ENCODE data around the gene LCE1F. TPM values are rescaled to one million over a fixed set of nuclear protein-coding genes. Genes with fewer than 3 reads are reported as not detected.

LCE1F gene
- total and polyA plus RNA-seq, 2 of the 13 experiments (the other 11 are each of a cell fraction or from before 2014, with no cell fraction given) = not detected

DNA sequence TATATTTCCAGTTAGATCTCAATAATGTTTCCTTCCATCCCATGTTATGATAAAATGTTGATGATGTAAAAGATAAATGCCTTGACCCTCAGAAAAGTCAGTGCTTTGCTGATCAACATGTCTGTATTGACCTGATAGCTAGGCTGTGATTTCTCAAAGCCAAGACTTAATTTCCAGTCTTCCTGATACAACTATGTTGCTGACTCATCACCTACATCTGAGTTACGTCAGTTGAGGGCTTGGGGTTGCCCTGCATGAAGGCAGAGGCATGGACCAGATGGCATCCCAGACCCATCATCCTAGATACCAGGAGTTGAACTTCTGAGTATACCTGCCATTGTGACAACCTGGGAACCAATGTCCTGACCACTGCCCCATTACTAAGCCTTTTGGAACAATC, 26.4 kb downstream of the LCE1F start:
- POLR2A ChIA-PET = no interaction called here
- H3K4me1 ChIP-seq (ENCODE audit: insufficient read depth, low read length) = no peaks in the 10 kb centered on the region
- DNase-seq (ENCODE audit: low spot score) (no peak), FAIRE-seq (no peak), ATAC-seq (no peak)
- H3K4me3 ChIP-seq (replicated peaks in 1 of 3; ENCODE audit: insufficient read depth in 1 of 3, low read depth in 2 of 3, low read length in 3 of 3) = no peak overlapping the region
- H3K36me3 ChIP-seq (replicated peaks in 1 of 2; ENCODE audit: control insufficient read depth in 1 of 2, insufficient read depth in 2 of 2, low read length in 2 of 2) = no peaks in the 10 kb centered on the region
- no peaks in the 10 kb centered on the region for H3K27me3 ChIP-seq (ENCODE audit: control insufficient read depth in 1 of 2, insufficient read depth in 2 of 2, low read length in 2 of 2)
- WGBS (ENCODE audit: low lambda C conversion rate) = 0% methylated on average over 1 of the region's 1 CpG
- no peak overlapping the region for H2AFZ ChIP-seq (ENCODE audit: low read length)
- no peaks in the 10 kb centered on the region for H3K79me2 ChIP-seq (ENCODE audit: insufficient read depth, low read length)
- CTCF ChIA-PET (ENCODE audit: low intra/inter-chr PET ratio, low total read pairs) = no interaction called here
- no peaks in the 10 kb centered on the region for H3K9me3 ChIP-seq (ENCODE audit: low read length)
- TF ChIP-seq, protein P1, sequence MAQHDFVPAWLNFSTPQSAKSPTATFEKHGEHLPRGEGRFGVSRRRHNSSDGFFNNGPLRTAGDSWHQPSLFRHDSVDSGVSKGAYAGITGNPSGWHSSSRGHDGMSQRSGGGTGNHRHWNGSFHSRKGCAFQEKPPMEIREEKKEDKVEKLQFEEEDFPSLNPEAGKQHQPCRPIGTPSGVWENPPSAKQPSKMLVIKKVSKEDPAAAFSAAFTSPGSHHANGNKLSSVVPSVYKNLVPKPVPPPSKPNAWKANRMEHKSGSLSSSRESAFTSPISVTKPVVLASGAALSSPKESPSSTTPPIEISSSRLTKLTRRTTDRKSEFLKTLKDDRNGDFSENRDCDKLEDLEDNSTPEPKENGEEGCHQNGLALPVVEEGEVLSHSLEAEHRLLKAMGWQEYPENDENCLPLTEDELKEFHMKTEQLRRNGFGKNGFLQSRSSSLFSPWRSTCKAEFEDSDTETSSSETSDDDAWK (CRISPR knock-in tag; IDR thresholded peaks at IDR 0.05) = no peak
- TF ChIP-seq KDM4B (CRISPR knock-in tag; IDR thresholded peaks at IDR 0.05) (no peak), MAFF (IDR thresholded peaks at IDR 0.05; ENCODE audit: low read depth, low read length) (peak; percentile 73), MAFK (conservative IDR thresholded peaks at IDR 0.05 in 1 of 2, IDR thresholded peaks at IDR 0.05 in 1 of 2; ENCODE audit: low read length in 2 of 2) (peak; percentile 69 to 79)
- no TSS peak for BruUV-seq (replicated peaks)
- no peak overlapping the region for H3K27ac ChIP-seq (ENCODE audit: extremely low read length, insufficient read depth, low read length)
- in situ Hi-C loops (cut with HindIII; ENCODE audit: extremely low pct_ligation_motif_present, low pct_unique_long_range_greater_than_20kb) (no loop called here), intact Hi-C loops (cut with micrococcal nuclease; ENCODE audit: unreplicated experiment) (no loop called here)
- H3K9ac ChIP-seq (ENCODE audit: insufficient read depth, low read depth, low read length) = no peak overlapping the region
- no peaks in the 10 kb centered on the region for H4K20me1 ChIP-seq (ENCODE audit: insufficient read depth, low read length)
- H3K4me2 ChIP-seq (ENCODE audit: low read depth, low read length) = no peak overlapping the region

DNA sequence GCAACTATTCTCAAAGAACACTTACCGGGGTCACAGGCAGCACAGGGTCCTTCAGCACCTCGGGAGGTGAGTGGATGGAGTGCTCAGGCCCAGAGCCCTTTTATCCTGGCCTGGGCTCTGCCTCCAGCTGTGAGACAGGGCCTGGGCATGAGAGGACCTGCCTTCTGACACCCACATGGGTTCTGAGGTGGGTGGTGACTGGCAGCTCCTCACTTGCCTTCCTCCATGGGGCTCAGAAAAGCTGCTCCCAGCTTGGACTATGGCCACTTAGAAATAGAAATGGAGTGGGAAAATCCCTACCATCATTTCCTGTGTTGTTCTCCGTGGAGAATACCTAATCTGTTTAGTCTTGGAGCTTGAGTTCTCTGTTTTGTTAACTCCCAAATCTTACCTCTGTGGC, 31.6 kb downstream of the LCE1F start, which contains the start of gene LCE1C:
Gene LCE1C (minus strand): TSS at position 76 of the 400 bp plus-strand sequence. CDS start 1,173 bp downstream, outside the sequence.
- Histone ChIP-seq H4K20me1 (ENCODE audit: insufficient read depth, low read length) (no peaks in the 10 kb centered on the region), H3K4me1 (ENCODE audit: insufficient read depth, low read length) (no peaks in the 10 kb centered on the region), H3K36me3 (replicated peaks in 1 of 2; ENCODE audit: control insufficient read depth in 1 of 2, insufficient read depth in 2 of 2, low read length in 2 of 2) (no peaks in the 10 kb centered on the region), H3K4me3 (replicated peaks in 1 of 3; ENCODE audit: insufficient read depth in 1 of 3, low read depth in 2 of 3, low read length in 3 of 3) (no peak within 1 kb of the TSS), H2AFZ (ENCODE audit: low read length) (no peak within 1 kb of the TSS), H3K79me2 (ENCODE audit: insufficient read depth, low read length) (no peaks in the 10 kb centered on the region), H3K4me2 (ENCODE audit: low read depth, low read length) (no peak within 1 kb of the TSS), H3K27me3 (ENCODE audit: control insufficient read depth in 1 of 2, insufficient read depth in 2 of 2, low read length in 2 of 2) (no peaks in the 10 kb centered on the region; a peak in 1 of 5 replicates), H3K9ac (ENCODE audit: insufficient read depth, low read depth, low read length) (no peak within 1 kb of the TSS), H3K27ac (ENCODE audit: extremely low read length, insufficient read depth, low read length) (no peak within 1 kb of the TSS), H3K9me3 (ENCODE audit: low read length) (no peaks in the 10 kb centered on the region)
- BruUV-seq (replicated peaks) = no TSS peak
- FAIRE-seq (no peak), ATAC-seq (no peak), DNase-seq (ENCODE audit: low spot score) (no peak)
- intact Hi-C loops (cut with micrococcal nuclease; ENCODE audit: unreplicated experiment) (no loop called here), in situ Hi-C loops (cut with HindIII; ENCODE audit: extremely low pct_ligation_motif_present, low pct_unique_long_range_greater_than_20kb) (no loop called here)
- POLR2A ChIA-PET = no interaction called here
- TF ChIP-seq ZNF136 (CRISPR knock-in tag; IDR thresholded peaks at IDR 0.05; ENCODE audit: low read depth) (no peak), SYNCRIP (IDR thresholded peaks at IDR 0.05; ENCODE audit: insufficient read depth, low read depth, low read length) (no peak), ZBTB7A (CRISPR knock-in tag; IDR thresholded peaks at IDR 0.05) (no peak), ZFAT (CRISPR knock-in tag; conservative IDR thresholded peaks at IDR 0.05) (no peak), TP53 (CRISPR knock-in tag; conservative IDR thresholded peaks at IDR 0.05) (no peak)
- TF ChIP-seq, protein P2, sequence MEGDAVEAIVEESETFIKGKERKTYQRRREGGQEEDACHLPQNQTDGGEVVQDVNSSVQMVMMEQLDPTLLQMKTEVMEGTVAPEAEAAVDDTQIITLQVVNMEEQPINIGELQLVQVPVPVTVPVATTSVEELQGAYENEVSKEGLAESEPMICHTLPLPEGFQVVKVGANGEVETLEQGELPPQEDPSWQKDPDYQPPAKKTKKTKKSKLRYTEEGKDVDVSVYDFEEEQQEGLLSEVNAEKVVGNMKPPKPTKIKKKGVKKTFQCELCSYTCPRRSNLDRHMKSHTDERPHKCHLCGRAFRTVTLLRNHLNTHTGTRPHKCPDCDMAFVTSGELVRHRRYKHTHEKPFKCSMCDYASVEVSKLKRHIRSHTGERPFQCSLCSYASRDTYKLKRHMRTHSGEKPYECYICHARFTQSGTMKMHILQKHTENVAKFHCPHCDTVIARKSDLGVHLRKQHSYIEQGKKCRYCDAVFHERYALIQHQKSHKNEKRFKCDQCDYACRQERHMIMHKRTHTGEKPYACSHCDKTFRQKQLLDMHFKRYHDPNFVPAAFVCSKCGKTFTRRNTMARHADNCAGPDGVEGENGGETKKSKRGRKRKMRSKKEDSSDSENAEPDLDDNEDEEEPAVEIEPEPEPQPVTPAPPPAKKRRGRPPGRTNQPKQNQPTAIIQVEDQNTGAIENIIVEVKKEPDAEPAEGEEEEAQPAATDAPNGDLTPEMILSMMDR (CRISPR knock-in tag; IDR thresholded peaks at IDR 0.05) = no peak
- 0% methylated on average over 3 of the region's 3 CpGs for WGBS (ENCODE audit: low lambda C conversion rate)
- CTCF ChIA-PET (ENCODE audit: low intra/inter-chr PET ratio, low total read pairs) = no interaction called here

All from HepG2 (cell line).